ENCODE measurements around the gene CRACDL. TPM values are rescaled to one million over a fixed set of nuclear protein-coding genes. Genes with fewer than 3 reads are reported as not detected.

CRACDL gene
- total and polyA plus RNA-seq, 2 of the 13 experiments (the other 11 are each of a cell fraction or from before 2014, with no cell fraction given) = 0.15 to 0.26 TPM

DNA sequence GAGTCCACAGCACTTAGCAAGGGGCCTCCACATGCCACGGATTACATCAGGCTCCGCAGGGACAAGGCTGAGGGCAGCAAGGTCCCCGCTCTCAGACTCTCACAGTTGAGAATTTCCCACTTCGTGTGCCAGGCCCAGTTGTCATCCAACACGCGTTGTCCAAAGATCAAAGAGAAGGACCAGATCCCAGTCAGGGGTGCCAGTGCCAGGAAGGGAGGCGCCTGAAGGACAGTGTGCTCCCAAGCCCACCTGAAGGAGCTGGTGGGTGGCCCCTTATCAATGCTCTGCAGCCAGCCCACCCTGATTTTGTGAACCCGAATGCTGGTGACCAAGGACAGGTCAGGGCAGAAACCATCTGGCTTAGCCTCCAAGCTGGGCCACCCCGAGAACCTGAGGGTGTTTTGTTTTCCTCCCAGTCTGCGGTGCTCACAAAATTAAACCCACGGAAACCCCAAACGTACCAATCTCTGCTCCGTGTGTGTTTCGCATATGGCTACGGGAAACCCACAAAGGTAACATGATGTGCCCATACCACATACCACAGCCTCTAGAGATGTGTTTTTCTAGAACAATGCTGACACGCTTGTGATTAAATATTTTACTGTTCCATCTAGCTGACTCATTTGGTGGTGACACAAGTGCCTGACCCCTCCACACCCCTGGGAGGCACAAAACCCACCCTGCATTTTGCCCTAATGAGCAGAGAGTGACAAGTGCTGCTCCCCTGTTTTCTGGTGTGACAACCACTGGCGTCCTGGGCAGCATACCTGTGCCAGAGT is 24.5 kb downstream of the CRACDL start (continued):
- TF ChIP-seq TMF1 (CRISPR knock-in tag; IDR thresholded peaks at IDR 0.05; ENCODE audit: low read depth) = no peak
- TF ChIP-seq, protein P1, sequence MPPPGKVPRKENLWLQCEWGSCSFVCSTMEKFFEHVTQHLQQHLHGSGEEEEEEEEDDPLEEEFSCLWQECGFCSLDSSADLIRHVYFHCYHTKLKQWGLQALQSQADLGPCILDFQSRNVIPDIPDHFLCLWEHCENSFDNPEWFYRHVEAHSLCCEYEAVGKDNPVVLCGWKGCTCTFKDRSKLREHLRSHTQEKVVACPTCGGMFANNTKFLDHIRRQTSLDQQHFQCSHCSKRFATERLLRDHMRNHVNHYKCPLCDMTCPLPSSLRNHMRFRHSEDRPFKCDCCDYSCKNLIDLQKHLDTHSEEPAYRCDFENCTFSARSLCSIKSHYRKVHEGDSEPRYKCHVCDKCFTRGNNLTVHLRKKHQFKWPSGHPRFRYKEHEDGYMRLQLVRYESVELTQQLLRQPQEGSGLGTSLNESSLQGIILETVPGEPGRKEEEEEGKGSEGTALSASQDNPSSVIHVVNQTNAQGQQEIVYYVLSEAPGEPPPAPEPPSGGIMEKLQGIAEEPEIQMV (CRISPR knock-in tag; IDR thresholded peaks at IDR 0.05; ENCODE audit: low read depth) = no peak
- TF ChIP-seq, protein P2, sequence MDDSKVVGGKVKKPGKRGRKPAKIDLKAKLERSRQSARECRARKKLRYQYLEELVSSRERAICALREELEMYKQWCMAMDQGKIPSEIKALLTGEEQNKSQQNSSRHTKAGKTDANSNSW (CRISPR knock-in tag; IDR thresholded peaks at IDR 0.05; ENCODE audit: borderline replicate concordance) = no peak
- TF ChIP-seq, protein P3, sequence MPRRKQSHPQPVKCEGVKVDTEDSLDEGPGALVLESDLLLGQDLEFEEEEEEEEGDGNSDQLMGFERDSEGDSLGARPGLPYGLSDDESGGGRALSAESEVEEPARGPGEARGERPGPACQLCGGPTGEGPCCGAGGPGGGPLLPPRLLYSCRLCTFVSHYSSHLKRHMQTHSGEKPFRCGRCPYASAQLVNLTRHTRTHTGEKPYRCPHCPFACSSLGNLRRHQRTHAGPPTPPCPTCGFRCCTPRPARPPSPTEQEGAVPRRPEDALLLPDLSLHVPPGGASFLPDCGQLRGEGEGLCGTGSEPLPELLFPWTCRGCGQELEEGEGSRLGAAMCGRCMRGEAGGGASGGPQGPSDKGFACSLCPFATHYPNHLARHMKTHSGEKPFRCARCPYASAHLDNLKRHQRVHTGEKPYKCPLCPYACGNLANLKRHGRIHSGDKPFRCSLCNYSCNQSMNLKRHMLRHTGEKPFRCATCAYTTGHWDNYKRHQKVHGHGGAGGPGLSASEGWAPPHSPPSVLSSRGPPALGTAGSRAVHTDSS (CRISPR knock-in tag; conservative IDR thresholded peaks at IDR 0.05) = no peak
- TF ChIP-seq SKI (IDR thresholded peaks at IDR 0.05; ENCODE audit: partially characterized antibody) = no peak
- TF ChIP-seq ZNF816 (CRISPR knock-in tag; IDR thresholded peaks at IDR 0.05; ENCODE audit: borderline replicate concordance) = no peak
- TF ChIP-seq, protein P4, sequence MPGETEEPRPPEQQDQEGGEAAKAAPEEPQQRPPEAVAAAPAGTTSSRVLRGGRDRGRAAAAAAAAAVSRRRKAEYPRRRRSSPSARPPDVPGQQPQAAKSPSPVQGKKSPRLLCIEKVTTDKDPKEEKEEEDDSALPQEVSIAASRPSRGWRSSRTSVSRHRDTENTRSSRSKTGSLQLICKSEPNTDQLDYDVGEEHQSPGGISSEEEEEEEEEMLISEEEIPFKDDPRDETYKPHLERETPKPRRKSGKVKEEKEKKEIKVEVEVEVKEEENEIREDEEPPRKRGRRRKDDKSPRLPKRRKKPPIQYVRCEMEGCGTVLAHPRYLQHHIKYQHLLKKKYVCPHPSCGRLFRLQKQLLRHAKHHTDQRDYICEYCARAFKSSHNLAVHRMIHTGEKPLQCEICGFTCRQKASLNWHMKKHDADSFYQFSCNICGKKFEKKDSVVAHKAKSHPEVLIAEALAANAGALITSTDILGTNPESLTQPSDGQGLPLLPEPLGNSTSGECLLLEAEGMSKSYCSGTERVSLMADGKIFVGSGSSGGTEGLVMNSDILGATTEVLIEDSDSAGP (CRISPR knock-in tag; IDR thresholded peaks at IDR 0.05; ENCODE audit: borderline replicate concordance) = peak; percentile 40; the same call in 1 of the 2 replicates
- no peak for TF ChIP-seq ZNF607 (CRISPR knock-in tag; IDR thresholded peaks at IDR 0.05; ENCODE audit: borderline replicate concordance)
- TF ChIP-seq, protein P5, sequence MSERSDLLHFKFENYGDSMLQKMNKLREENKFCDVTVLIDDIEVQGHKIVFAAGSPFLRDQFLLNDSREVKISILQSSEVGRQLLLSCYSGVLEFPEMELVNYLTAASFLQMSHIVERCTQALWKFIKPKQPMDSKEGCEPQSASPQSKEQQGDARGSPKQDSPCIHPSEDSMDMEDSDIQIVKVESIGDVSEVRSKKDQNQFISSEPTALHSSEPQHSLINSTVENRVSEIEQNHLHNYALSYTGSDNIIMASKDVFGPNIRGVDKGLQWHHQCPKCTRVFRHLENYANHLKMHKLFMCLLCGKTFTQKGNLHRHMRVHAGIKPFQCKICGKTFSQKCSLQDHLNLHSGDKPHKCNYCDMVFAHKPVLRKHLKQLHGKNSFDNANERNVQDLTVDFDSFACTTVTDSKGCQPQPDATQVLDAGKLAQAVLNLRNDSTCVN (CRISPR knock-in tag; IDR thresholded peaks at IDR 0.05; ENCODE audit: borderline replicate concordance) = no peak
- TF ChIP-seq NR1H2 (CRISPR knock-in tag; IDR thresholded peaks at IDR 0.05; ENCODE audit: borderline replicate concordance, low read depth) = no peak
- peak; percentile 81; the same call in 1 of the 2 replicates for TF ChIP-seq KDM5B (CRISPR knock-in tag; IDR thresholded peaks at IDR 0.05; ENCODE audit: borderline replicate concordance)
- TF ChIP-seq FOXC1 (CRISPR knock-in tag; IDR thresholded peaks at IDR 0.05; ENCODE audit: borderline replicate concordance) = peak; percentile 83
- no peak; the same call in 1 of the 2 replicates for TF ChIP-seq HNF4G (IDR thresholded peaks at IDR 0.05; ENCODE audit: borderline replicate concordance, low read depth, low read length)
- TF ChIP-seq HNF4G (CRISPR knock-in tag; IDR thresholded peaks at IDR 0.05; ENCODE audit: borderline replicate concordance, low read depth) = peak; percentile 74
- TF ChIP-seq ZNF260 (CRISPR knock-in tag; IDR thresholded peaks at IDR 0.05; ENCODE audit: borderline replicate concordance, low read depth) = no peak
- TF ChIP-seq NFYB (CRISPR knock-in tag; IDR thresholded peaks at IDR 0.05) = no peak
- TF ChIP-seq, protein P6, sequence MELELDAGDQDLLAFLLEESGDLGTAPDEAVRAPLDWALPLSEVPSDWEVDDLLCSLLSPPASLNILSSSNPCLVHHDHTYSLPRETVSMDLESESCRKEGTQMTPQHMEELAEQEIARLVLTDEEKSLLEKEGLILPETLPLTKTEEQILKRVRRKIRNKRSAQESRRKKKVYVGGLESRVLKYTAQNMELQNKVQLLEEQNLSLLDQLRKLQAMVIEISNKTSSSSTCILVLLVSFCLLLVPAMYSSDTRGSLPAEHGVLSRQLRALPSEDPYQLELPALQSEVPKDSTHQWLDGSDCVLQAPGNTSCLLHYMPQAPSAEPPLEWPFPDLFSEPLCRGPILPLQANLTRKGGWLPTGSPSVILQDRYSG (CRISPR knock-in tag; IDR thresholded peaks at IDR 0.05) = no peak
- TF ChIP-seq, protein P7, sequence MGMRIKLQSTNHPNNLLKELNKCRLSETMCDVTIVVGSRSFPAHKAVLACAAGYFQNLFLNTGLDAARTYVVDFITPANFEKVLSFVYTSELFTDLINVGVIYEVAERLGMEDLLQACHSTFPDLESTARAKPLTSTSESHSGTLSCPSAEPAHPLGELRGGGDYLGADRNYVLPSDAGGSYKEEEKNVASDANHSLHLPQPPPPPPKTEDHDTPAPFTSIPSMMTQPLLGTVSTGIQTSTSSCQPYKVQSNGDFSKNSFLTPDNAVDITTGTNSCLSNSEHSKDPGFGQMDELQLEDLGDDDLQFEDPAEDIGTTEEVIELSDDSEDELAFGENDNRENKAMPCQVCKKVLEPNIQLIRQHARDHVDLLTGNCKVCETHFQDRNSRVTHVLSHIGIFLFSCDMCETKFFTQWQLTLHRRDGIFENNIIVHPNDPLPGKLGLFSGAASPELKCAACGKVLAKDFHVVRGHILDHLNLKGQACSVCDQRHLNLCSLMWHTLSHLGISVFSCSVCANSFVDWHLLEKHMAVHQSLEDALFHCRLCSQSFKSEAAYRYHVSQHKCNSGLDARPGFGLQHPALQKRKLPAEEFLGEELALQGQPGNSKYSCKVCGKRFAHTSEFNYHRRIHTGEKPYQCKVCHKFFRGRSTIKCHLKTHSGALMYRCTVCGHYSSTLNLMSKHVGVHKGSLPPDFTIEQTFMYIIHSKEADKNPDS (CRISPR knock-in tag; IDR thresholded peaks at IDR 0.05) = no peak
